ENCODE results near the gene OR2T1.

Gene OR2T1, protein sequence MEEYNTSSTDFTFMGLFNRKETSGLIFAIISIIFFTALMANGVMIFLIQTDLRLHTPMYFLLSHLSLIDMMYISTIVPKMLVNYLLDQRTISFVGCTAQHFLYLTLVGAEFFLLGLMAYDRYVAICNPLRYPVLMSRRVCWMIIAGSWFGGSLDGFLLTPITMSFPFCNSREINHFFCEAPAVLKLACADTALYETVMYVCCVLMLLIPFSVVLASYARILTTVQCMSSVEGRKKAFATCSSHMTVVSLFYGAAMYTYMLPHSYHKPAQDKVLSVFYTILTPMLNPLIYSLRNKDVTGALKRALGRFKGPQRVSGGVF

DNA sequence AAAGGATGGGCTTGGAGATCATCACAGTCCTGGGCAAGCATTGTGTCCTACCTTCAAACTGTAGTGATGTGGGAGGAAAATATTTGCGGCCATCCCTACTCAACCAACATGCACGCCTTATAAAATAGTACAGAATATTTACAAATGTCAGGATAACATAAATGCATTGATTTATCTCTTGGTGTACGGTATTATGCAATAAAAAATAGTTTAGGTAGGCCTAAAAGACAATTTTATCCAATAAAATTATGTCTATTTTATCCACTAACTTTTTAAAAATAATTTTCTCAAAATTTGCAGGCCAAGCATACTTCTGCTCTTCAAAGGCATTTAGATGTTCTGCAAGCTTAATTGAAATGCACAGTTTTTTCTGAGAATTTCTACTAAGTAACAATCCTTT, at the start of gene OR2T1:
OR2T1 (plus strand) TSS at position 301 of the 400 bp plus-strand sequence. CDS start 3,100 bp downstream, outside the sequence.
- H3K9me3 Mint-ChIP-seq = peaks cover 3% of the 10 kb centered on the region
- DNase-seq (ENCODE audit: low spot score in 2 of 2) (no peak), ATAC-seq (no peak)
- no peak within 1 kb of the TSS for H3K4me3 Mint-ChIP-seq
- H3K36me3 Mint-ChIP-seq = no peaks in the 10 kb centered on the region
- H3K4me1 Mint-ChIP-seq = no peaks in the 10 kb centered on the region
- H3K27ac Mint-ChIP-seq = no peak within 1 kb of the TSS

DNA sequence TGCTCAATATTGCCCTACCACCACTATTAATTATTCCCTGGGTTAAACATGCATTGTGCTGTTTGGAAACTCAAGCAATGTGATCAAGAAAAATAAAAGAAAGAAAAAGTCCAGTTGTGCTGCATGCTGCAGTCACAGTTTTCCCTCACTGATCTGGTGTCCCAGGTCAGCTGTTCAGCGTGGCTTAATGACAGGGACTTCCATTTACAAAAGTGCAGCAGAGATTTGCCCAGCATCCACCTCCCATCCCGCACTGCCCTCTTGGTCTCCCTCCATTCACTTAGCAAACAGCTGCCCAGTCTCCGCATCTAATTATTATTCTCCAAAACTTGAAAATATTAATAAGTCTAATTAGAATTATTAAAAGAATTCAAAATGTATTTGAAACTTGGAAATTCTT, 43.4 kb upstream of the OR2T1 start:
- ATAC-seq = no peak
- DNase-seq (ENCODE audit: low spot score in 2 of 2) = no peak
- H3K4me3 Mint-ChIP-seq = no peak overlapping the region
- H3K36me3 Mint-ChIP-seq = no peaks in the 10 kb centered on the region
- no peaks in the 10 kb centered on the region for H3K4me1 Mint-ChIP-seq
- no peak overlapping the region for H3K27ac Mint-ChIP-seq
- H3K9me3 Mint-ChIP-seq = no peaks in the 10 kb centered on the region

DNA sequence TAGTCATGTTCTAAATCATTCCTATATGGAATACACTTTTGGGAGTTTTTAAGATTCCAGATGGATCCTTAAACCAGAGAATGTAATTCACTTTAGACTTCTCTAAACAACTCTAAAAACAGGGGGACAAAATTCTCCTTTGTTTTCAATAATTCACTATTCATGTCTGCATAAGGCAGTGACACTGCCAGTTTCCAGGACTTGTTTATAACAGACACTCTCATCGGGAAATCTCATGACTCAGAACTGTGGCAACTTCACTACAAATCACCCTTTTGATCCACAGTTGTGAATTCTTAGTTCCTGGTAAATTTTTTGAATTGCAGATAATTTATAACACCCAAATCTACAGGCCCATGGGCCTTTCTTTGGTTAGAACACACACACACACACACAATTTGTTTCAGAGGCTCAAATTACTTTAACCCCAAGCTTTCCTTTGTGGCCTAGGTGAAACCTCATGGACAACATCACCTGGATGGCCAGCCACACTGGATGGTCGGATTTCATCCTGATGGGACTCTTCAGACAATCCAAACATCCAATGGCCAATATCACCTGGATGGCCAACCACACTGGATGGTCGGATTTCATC, 41.6 kb upstream of the OR2T1 start, which contains the start of gene OR2T4:
OR2T4 (plus strand) TSS at position 545 of the 595 bp plus-strand sequence; CDS start at position 545, 0 bp downstream.
- no peak for ATAC-seq
- H3K4me1 Mint-ChIP-seq = no peaks in the 10 kb centered on the region
- DNase-seq (ENCODE audit: low spot score in 2 of 2) = no peak
- no peaks in the 10 kb centered on the region for H3K36me3 Mint-ChIP-seq
- no peaks in the 10 kb centered on the region for H3K9me3 Mint-ChIP-seq
- no peak within 1 kb of the TSS for H3K27ac Mint-ChIP-seq
- H3K4me3 Mint-ChIP-seq = no peak within 1 kb of the TSS

DNA sequence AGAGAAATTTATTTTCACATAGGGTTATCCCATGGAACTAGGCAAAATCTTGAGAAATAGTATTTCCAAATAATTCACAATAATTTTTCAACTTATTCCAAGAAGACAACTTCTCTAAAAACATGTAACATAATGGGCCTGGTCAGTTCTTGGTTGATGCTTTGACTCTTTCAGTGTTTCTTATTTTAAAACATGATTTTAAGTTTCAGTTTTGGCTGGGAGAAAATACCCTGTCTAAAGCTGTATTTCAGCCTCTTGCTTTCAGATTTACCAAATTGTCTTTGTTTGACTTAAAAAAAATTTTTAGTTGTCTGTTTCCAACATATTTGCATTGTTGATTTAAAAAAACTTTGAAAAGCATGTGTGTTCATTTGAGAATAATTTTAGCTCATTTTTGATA, 36.2 kb upstream of the OR2T1 start:
- no peaks in the 10 kb centered on the region for H3K4me1 Mint-ChIP-seq
- H3K27ac Mint-ChIP-seq = no peak overlapping the region
- ATAC-seq (no peak), DNase-seq (ENCODE audit: low spot score in 2 of 2) (no peak)
- no peaks in the 10 kb centered on the region for H3K9me3 Mint-ChIP-seq
- no peaks in the 10 kb centered on the region for H3K36me3 Mint-ChIP-seq
- H3K4me3 Mint-ChIP-seq = no peak overlapping the region

DNA sequence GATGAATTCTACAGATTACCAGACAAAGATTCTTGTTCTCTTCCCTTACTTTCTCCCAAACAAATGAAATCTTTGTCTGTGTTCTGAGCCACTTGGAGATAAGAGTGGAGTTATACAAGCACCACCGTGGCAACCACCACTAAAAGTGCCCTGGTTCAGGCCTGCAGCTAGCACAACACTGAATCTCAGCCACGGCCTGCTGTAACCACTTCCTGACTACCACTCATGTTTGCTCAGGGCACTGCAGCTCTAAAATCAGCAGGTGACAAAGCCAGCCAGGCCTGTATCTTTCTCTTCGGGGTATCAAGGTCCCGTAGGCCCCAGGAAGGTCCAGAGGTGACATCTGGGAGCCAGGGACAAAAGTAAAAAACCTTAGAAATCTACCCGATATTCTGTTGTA, 30.5 kb upstream of the OR2T1 start:
- Mint-ChIP-seq H3K4me1 (no peaks in the 10 kb centered on the region), H3K9me3 (no peaks in the 10 kb centered on the region), H3K36me3 (no peaks in the 10 kb centered on the region), H3K27ac (no peak overlapping the region), H3K4me3 (no peak overlapping the region)
- ATAC-seq = no peak
- DNase-seq (ENCODE audit: low spot score in 2 of 2) = no peak

DNA sequence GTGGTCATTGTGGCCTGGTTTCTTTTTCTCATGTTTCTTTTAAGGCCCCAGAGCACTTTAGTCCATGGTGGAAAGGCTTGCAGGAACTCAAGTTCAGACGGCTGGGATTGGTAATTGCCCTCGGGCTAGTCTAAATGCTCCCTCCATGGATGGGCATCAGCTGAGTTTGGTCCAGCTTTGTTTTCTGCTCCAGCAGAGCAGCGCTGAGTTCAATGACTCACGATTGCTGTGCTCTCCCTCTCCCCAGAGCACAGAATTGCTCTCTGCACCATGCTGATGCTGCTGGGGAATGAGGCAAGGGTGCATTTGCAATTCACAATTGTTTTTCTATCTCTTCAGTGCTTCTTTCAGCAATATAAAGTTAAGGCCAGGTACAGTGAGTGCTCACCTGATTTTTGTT, 29.1 kb upstream of the OR2T1 start:
- no peaks in the 10 kb centered on the region for H3K4me1 Mint-ChIP-seq
- no peaks in the 10 kb centered on the region for H3K9me3 Mint-ChIP-seq
- ATAC-seq (no peak), DNase-seq (ENCODE audit: low spot score in 2 of 2) (no peak)
- no peak overlapping the region for H3K4me3 Mint-ChIP-seq
- no peak overlapping the region for H3K27ac Mint-ChIP-seq
- no peaks in the 10 kb centered on the region for H3K36me3 Mint-ChIP-seq

DNA sequence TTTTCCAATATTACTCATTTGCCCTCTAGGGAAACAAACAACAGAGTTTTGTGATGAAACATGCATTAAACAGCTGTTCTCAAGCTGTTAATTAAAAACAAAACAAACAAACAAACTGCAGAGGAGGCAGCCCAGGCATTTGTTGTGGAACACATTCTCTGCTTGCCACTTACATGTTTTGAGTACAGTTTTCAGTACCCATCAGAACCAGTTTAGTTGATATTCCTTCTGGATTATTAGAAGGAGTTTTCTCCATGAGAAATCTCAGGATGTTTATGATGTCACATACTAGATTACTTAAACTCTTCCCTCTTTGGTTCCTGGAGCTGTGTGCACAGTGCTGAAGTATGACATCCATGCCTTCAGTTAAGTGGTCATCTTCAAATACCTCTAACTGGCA, 27.4 kb upstream of the OR2T1 start, which contains the start of gene OR2T6:
OR2T6 (plus strand) TSS at position 301 of the 400 bp plus-strand sequence. CDS start 11,863 bp downstream, outside the sequence.
- DNase-seq (ENCODE audit: low spot score in 2 of 2) (no peak), ATAC-seq (no peak)
- H3K36me3 Mint-ChIP-seq = no peaks in the 10 kb centered on the region
- no peak within 1 kb of the TSS for H3K27ac Mint-ChIP-seq
- no peaks in the 10 kb centered on the region for H3K9me3 Mint-ChIP-seq
- no peaks in the 10 kb centered on the region for H3K4me1 Mint-ChIP-seq
- H3K4me3 Mint-ChIP-seq = no peak within 1 kb of the TSS

DNA sequence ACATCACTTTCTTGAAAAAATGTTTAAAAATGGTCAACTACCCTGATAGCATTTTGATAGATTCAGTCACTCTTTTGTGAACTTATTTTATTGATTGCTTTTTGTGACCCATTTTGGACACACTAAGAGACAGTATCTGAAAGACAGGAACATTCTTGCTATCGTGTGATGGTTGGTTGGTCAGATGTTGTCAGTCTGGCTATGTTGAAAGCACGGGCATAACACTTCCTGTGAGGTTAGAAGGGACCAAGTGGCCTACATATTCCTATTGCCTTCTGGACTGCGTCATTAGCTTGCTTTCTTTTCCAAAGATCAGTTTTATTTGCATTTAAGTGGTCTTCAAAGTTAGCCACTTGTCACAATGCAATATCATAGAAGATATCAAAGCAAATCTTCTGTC, 25.9 kb upstream of the OR2T1 start:
- no peak overlapping the region for H3K27ac Mint-ChIP-seq
- DNase-seq (ENCODE audit: low spot score in 2 of 2) (no peak), ATAC-seq (no peak)
- no peaks in the 10 kb centered on the region for H3K36me3 Mint-ChIP-seq
- H3K4me3 Mint-ChIP-seq = no peak overlapping the region
- H3K4me1 Mint-ChIP-seq = no peaks in the 10 kb centered on the region
- no peaks in the 10 kb centered on the region for H3K9me3 Mint-ChIP-seq

DNA sequence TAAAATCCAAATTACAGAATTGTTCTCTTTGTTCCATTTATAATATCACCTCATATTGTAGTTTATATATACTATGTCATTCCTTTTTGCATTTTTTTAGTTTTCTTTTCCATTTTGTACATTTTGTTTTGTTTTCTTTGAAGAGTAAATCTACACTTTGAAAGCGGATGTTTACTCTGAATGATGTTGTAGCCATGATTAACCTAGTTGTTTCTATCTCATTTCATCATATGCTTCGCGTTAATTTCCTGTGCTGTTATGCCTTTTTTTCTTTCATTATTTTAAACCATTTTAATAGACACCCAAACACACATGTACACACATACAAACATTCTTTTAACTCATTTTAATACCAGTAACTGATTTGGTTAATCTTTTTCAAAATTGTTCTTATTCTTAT, 22.0 kb upstream of the OR2T1 start:
- Mint-ChIP-seq H3K4me3 (no peak overlapping the region), H3K9me3 (no peaks in the 10 kb centered on the region), H3K36me3 (no peaks in the 10 kb centered on the region), H3K4me1 (no peaks in the 10 kb centered on the region), H3K27ac (no peak overlapping the region)
- no peak for DNase-seq (ENCODE audit: low spot score in 2 of 2)
- ATAC-seq = no peak

DNA sequence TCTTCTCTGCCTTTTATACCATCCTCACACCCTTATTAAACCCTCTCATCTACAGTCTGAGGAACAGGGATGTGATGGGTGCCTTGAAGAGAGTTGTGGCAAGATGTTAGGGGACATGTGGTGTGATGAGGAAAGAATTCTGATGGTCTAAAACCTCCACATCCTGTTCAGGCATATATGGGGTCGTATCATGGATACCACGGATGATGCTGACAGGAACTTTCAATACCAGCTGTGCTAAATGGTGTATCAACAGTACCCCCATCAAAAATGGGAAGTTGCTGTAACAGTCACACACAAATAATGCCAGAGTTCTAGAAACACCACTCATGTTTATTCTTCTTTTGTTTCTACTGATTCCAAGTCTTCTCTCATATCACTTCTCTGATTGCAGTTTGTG, 14.4 kb upstream of the OR2T1 start:
- no peak overlapping the region for H3K4me3 Mint-ChIP-seq
- no peak for ATAC-seq
- H3K36me3 Mint-ChIP-seq = no peaks in the 10 kb centered on the region
- H3K9me3 Mint-ChIP-seq = peaks cover 2% of the 10 kb centered on the region
- no peak for DNase-seq (ENCODE audit: low spot score in 2 of 2)
- no peaks in the 10 kb centered on the region for H3K4me1 Mint-ChIP-seq
- no peak overlapping the region for H3K27ac Mint-ChIP-seq

DNA sequence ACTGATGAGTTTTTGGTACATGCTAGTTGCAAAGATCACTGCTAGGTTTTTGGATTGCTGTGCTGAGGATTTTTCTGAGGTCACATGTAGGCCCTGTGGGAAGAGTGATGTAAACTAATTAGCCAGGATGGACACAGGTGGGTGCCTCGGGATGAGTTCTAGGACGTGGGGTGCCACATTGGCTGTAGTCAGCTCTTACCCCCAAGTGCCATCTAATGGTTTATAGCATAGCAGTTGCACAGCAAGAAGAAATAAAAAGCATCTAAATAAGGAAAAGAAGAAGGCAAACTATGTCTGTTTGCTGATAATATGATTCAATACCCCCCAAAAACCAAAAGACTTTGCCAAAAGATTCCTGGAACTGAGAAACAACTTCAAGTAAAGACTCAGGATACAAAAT, 9.8 kb upstream of the OR2T1 start:
- H3K27ac Mint-ChIP-seq = no peak overlapping the region
- DNase-seq (ENCODE audit: low spot score in 2 of 2) (no peak), ATAC-seq (no peak)
- H3K4me1 Mint-ChIP-seq = no peaks in the 10 kb centered on the region
- no peaks in the 10 kb centered on the region for H3K36me3 Mint-ChIP-seq
- H3K4me3 Mint-ChIP-seq = no peak overlapping the region
- H3K9me3 Mint-ChIP-seq = peaks cover 8% of the 10 kb centered on the region

DNA sequence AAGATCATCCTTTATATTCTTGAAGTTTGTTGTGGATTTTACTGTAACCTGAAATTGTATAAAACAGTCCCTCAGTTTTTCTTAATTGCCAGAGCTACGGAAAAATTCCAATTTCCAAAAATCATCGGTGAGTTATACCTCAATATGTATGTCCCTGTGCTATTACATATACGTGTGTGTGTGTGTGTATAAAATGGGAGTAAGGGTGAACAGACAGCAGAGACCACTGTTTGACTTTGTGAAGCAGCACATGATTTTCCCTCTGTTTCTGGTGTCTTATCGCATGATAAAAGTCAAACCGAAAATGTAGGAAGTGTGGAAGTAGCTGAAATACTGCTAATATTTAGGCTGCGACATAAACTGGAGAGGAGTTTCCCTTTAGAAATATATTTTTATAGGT, 1.2 kb downstream of the OR2T1 start:
- no peak for DNase-seq (ENCODE audit: low spot score in 2 of 2)
- no peak overlapping the region for H3K27ac Mint-ChIP-seq

DNA sequence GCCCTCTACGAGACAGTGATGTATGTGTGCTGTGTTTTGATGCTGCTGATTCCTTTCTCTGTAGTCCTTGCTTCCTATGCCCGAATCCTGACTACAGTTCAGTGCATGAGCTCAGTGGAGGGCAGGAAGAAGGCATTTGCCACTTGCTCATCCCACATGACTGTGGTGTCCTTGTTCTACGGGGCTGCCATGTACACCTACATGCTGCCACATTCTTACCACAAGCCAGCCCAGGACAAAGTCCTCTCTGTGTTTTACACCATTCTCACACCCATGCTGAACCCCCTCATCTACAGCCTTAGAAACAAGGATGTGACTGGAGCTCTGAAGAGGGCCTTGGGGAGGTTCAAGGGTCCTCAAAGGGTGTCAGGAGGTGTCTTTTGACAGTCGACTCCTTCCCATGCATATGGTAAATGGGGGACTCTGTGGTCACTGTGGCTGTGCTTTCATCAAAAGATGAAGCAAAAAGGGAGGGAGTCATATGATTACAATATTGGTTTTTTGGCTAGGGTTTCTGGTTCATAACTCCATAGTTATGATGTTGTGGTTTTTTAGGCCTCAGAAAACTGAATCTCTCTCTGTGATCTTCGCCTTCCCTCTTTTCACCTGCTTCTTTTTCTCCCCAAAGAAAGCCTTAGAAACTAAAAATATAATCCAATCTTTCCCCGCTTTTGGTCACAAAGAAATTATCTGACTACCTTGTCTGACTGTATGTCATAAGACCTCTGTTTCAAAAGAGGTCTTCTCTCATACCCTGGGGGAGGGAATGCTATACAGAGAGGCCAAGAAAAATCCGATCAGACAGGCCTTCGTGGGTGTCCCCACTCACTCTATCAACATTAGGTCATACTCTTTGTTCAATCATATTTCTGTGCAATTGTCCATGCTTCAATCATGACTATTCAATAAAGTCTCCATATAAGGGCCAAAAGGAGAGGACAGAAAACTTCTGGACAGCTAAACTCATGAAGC, 4.2 kb downstream of the OR2T1 start:
- peak; percentile 54 for ATAC-seq
- H3K27ac Mint-ChIP-seq = no peak overlapping the region

More for the DNA sequence above, 1.2 kb downstream of the OR2T1 start:
- Mint-ChIP-seq H3K36me3 (no peaks in the 10 kb centered on the region), H3K9me3 (peaks cover 3% of the 10 kb centered on the region), H3K4me1 (no peaks in the 10 kb centered on the region), H3K4me3 (no peak overlapping the region)
- ATAC-seq = no peak

DNA sequence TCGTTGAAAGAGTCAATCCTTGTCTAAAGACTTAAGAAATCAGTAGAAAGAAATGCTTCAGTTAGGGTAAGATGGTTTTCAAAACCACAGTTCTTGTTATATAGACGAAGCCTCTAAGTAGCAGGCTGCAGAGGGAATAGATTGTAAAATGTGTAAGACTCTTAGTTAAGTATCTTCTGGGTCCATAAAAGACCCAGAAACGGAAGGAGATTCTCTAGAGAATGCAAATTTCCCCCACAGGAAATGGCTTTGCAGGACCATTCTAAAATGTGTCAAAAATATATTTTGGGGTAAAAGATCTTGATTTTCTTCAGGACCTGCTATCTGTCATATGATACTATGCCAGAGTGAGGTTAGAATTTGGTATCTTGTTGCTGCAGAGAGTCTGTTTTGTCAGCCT, 13.4 kb downstream of the OR2T1 start:
- no peak for ATAC-seq
- Mint-ChIP-seq H3K9me3 (no peaks in the 10 kb centered on the region), H3K4me3 (no peak overlapping the region), H3K4me1 (no peaks in the 10 kb centered on the region), H3K27ac (no peak overlapping the region), H3K36me3 (no peaks in the 10 kb centered on the region)
- DNase-seq (ENCODE audit: low spot score in 2 of 2) = no peak

More for the DNA sequence above, 4.2 kb downstream of the OR2T1 start:
- no peak for DNase-seq (ENCODE audit: low spot score in 2 of 2)
- Mint-ChIP-seq H3K4me3 (no peak overlapping the region), H3K4me1 (no peaks in the 10 kb centered on the region), H3K9me3 (peaks cover 9% of the 10 kb centered on the region), H3K36me3 (no peaks in the 10 kb centered on the region)

DNA sequence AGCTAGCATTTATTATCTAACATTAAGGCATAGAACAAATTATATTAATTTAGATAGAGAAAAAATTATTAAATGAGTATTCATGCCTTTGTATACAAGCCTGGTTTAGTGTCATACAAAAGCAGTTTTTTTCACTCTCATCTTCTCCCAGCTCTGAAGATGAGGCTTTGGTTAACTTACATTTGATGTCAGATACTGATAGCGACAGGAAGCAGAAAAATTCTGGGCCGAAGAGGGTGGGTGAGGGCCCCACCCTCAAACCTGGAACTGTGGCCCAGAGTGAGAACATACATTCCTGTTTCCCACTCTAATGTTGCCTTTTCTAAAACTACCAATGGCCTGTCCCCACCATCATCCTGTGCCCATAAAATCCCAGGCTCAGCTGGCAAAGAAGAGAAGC, 15.0 kb downstream of the OR2T1 start:
- DNase-seq (ENCODE audit: low spot score in 2 of 2) = no peak
- no peaks in the 10 kb centered on the region for H3K4me1 Mint-ChIP-seq
- H3K36me3 Mint-ChIP-seq = no peaks in the 10 kb centered on the region
- no peak overlapping the region for H3K4me3 Mint-ChIP-seq
- no peaks in the 10 kb centered on the region for H3K9me3 Mint-ChIP-seq
- H3K27ac Mint-ChIP-seq = no peak overlapping the region
- no peak for ATAC-seq
